ENCODE measurements around the gene KCNN3.
A peak's percentile ranks its signal among the peaks of the same experiment; 100 is the strongest.

Gene KCNN3

GRCh38 chr1:154769193-154769895, 100.7 kb downstream of the KCNN3 start:
- DNase-seq (ENCODE audit: low read depth) = no peak
- H3K4me3 ChIP-seq (ENCODE audit: low read length) = no peak overlapping the region
- TF ChIP-seq, protein P1, sequence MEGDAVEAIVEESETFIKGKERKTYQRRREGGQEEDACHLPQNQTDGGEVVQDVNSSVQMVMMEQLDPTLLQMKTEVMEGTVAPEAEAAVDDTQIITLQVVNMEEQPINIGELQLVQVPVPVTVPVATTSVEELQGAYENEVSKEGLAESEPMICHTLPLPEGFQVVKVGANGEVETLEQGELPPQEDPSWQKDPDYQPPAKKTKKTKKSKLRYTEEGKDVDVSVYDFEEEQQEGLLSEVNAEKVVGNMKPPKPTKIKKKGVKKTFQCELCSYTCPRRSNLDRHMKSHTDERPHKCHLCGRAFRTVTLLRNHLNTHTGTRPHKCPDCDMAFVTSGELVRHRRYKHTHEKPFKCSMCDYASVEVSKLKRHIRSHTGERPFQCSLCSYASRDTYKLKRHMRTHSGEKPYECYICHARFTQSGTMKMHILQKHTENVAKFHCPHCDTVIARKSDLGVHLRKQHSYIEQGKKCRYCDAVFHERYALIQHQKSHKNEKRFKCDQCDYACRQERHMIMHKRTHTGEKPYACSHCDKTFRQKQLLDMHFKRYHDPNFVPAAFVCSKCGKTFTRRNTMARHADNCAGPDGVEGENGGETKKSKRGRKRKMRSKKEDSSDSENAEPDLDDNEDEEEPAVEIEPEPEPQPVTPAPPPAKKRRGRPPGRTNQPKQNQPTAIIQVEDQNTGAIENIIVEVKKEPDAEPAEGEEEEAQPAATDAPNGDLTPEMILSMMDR (IDR thresholded peaks at IDR 0.05; ENCODE audit: insufficient read depth, low read depth, low read length, missing control alignments) = no peak

GRCh38 chr1:154768456-154769125, 101.5 kb downstream of the KCNN3 start:
- DNase-seq (ENCODE audit: low read depth) = no peak
- TF ChIP-seq, protein P1 (IDR thresholded peaks at IDR 0.05; ENCODE audit: insufficient read depth, low read depth, low read length, missing control alignments) = no peak
- H3K4me3 ChIP-seq (ENCODE audit: low read length) = no peak overlapping the region

DNA sequence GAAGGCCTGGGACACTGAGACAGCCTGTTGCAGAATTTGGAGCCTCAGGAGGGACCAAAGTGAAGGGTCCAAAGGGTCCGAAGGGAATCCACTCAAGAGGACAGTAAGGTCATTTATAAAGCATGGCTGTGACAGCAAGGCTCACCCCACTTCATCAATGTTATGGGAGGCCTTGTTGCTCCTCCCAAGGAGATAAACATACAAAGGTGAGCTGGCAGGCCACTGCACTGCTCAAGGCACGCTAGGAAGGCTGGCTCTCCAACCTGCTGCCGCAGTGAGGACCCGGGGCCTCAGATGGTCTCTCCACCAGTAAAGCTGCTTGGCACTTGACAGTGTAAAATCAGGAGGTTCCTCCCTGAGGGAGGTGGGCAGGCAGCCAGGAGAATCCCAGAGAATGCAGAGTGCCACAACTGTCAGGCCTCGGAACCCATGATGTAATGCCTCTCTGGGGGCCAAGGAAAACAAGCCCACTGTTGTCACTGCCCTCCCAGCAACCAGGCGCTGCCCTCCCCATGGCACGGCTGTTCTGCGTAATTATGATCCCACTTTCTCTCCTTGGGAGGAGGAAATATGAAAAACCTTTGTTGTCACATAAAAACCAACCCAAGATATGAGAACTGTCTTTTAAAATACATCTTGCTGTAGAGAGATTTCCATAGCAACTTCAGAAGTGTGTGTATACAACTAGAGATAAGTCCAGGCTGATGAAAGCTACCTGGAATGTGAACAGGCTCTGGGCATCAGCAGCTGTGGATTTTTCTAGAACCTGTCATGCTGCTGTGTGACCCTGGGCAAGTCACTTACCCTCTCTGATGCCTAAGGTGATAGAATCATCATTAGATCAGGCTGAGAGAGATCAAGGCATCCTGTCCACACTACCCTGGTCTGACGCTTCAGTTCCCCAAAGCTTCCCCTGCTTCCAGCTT, 102.5 kb downstream of the KCNN3 start:
- no peak overlapping the region for H3K4me3 ChIP-seq (ENCODE audit: low read length)
- peak; percentile 32 for DNase-seq (ENCODE audit: low read depth)
- TF ChIP-seq, protein P1 (IDR thresholded peaks at IDR 0.05; ENCODE audit: insufficient read depth, low read depth, low read length, missing control alignments) = no peak

GRCh38 chr1:154765970-154766369, 104.1 kb downstream of the KCNN3 start:
- TF ChIP-seq, protein P1 (IDR thresholded peaks at IDR 0.05; ENCODE audit: insufficient read depth, low read depth, low read length, missing control alignments) = peak; percentile 67

GRCh38 chr1:154764773-154765172, 105.3 kb downstream of the KCNN3 start:
- no peak for DNase-seq (ENCODE audit: low read depth)
- TF ChIP-seq, protein P1 (IDR thresholded peaks at IDR 0.05; ENCODE audit: insufficient read depth, low read depth, low read length, missing control alignments) = no peak
- H3K4me3 ChIP-seq (ENCODE audit: low read length) = no peak overlapping the region

More at GRCh38 chr1:154765970-154766369, 104.1 kb downstream of the KCNN3 start:
- no peak overlapping the region for H3K4me3 ChIP-seq (ENCODE audit: low read length)
- DNase-seq (ENCODE audit: low read depth) = peak; percentile 61

GRCh38 chr1:154764181-154764580, 105.9 kb downstream of the KCNN3 start:
- no peak for DNase-seq (ENCODE audit: low read depth)

More at GRCh38 chr1:154764181-154764580, 105.9 kb downstream of the KCNN3 start:
- no peak overlapping the region for H3K4me3 ChIP-seq (ENCODE audit: low read length)
- TF ChIP-seq, protein P1 (IDR thresholded peaks at IDR 0.05; ENCODE audit: insufficient read depth, low read depth, low read length, missing control alignments) = no peak
